Measurements from ENCODE around the gene GPR75. TPM values are rescaled to one million over a fixed set of nuclear protein-coding genes. Genes with fewer than 3 reads are reported as not detected.

GPR75 gene
- total RNA-seq, 1 donor from 2014 or later, result 5.1 TPM

- no peak for TF ChIP-seq CTCF (IDR thresholded peaks at IDR 0.05; ENCODE audit: unreplicated experiment)
- Mint-ChIP-seq H3K9me3 (ENCODE audit: unreplicated experiment) (no peaks in the 10 kb centered on the region), H3K36me3 (ENCODE audit: low read depth, unreplicated experiment) (peaks cover 14% of the 10 kb centered on the region), H3K27ac (ENCODE audit: unreplicated experiment) (no peak overlapping the region), H3K4me1 (ENCODE audit: unreplicated experiment) (no peaks in the 10 kb centered on the region), H3K4me3 (ENCODE audit: unreplicated experiment) (no peak overlapping the region), H3K27me3 (ENCODE audit: unreplicated experiment) (peaks cover 3% of the 10 kb centered on the region)
- no peak for DNase-seq (ENCODE audit: low spot score)
Measured at GRCh38 chr2:53829273-53829979, 30.3 kb downstream of the GPR75 start.

GRCh38 chr2:53828331-53828730, 31.4 kb downstream of the GPR75 start:
- H3K27ac Mint-ChIP-seq (ENCODE audit: unreplicated experiment), result no peak overlapping the region
- TF ChIP-seq CTCF (IDR thresholded peaks at IDR 0.05; ENCODE audit: unreplicated experiment), result no peak
- no peaks in the 10 kb centered on the region for H3K4me1 Mint-ChIP-seq (ENCODE audit: unreplicated experiment)
- H3K36me3 Mint-ChIP-seq (ENCODE audit: low read depth, unreplicated experiment), result peaks cover 8% of the 10 kb centered on the region
- H3K27me3 Mint-ChIP-seq (ENCODE audit: unreplicated experiment), result peaks cover 3% of the 10 kb centered on the region
- no peaks in the 10 kb centered on the region for H3K9me3 Mint-ChIP-seq (ENCODE audit: unreplicated experiment)
- DNase-seq (ENCODE audit: low spot score), result no peak
- no peak overlapping the region for H3K4me3 Mint-ChIP-seq (ENCODE audit: unreplicated experiment)

- no peaks in the 10 kb centered on the region for H3K9me3 Mint-ChIP-seq (ENCODE audit: unreplicated experiment)
- no peak overlapping the region for H3K27ac Mint-ChIP-seq (ENCODE audit: unreplicated experiment)
- peaks cover 3% of the 10 kb centered on the region for H3K27me3 Mint-ChIP-seq (ENCODE audit: unreplicated experiment)
- no peak for DNase-seq (ENCODE audit: low spot score)
- H3K4me3 Mint-ChIP-seq (ENCODE audit: unreplicated experiment), result no peak overlapping the region
- TF ChIP-seq CTCF (IDR thresholded peaks at IDR 0.05; ENCODE audit: unreplicated experiment), result no peak
- peaks cover 8% of the 10 kb centered on the region for H3K36me3 Mint-ChIP-seq (ENCODE audit: low read depth, unreplicated experiment)
- no peaks in the 10 kb centered on the region for H3K4me1 Mint-ChIP-seq (ENCODE audit: unreplicated experiment)
Measured at GRCh38 chr2:53827398-53828175, 32.2 kb downstream of the GPR75 start.

GRCh38 chr2:53826587-53827397, 33.0 kb downstream of the GPR75 start:
- no peaks in the 10 kb centered on the region for H3K4me1 Mint-ChIP-seq (ENCODE audit: unreplicated experiment)
- H3K9me3 Mint-ChIP-seq (ENCODE audit: unreplicated experiment), result no peaks in the 10 kb centered on the region
- H3K27me3 Mint-ChIP-seq (ENCODE audit: unreplicated experiment), result peaks cover 3% of the 10 kb centered on the region
- no peak overlapping the region for H3K4me3 Mint-ChIP-seq (ENCODE audit: unreplicated experiment)
- no peak for TF ChIP-seq CTCF (IDR thresholded peaks at IDR 0.05; ENCODE audit: unreplicated experiment)
- no peak for DNase-seq (ENCODE audit: low spot score)
- H3K36me3 Mint-ChIP-seq (ENCODE audit: low read depth, unreplicated experiment), result peaks cover 8% of the 10 kb centered on the region
- H3K27ac Mint-ChIP-seq (ENCODE audit: unreplicated experiment), result no peak overlapping the region
